Endothelial cell of umbilical vein (primary cell): Measurements from ENCODE around the gene GPAT3. TPM values are rescaled to one million over a fixed set of nuclear protein-coding genes. Genes with fewer than 3 reads are reported as not detected.

ENCODE experiments used
- BruUV-seq: library from RNA; stranded (reverse); fragments of 400-500 nt; replicated peaks from 2 replicates; lab custom pipeline; 2021; lab: Mats Ljungman, UMichigan
- CTCF ChIA-PET: fragments of 300-600, 350-600 bp; sonication (Branson Sonifier 250); formaldehyde crosslinking; loops from one replicate; lab custom pipeline; 2021; ENCODE audit warnings: antibody characterized with exemption, inconsistent platforms; lab: Charles Lee
- POLR2A ChIA-PET: fragments of 300-600, 350-600 bp; sonication (Branson Sonifier 250); formaldehyde crosslinking; loops from one replicate; lab custom pipeline; 2021; ENCODE audit warnings: antibody characterized with exemption, inconsistent platforms; lab: Charles Lee
- DNase-seq: peaks from one replicate; pipeline ENCODE4 v3.0.0-alpha.2; 2011; ENCODE audit warnings: low read depth, low spot score
- FAIRE-seq: peaks from 2 replicates; lab custom pipeline; 2011; peaks lifted over from hg19 to GRCh38; lab: Jason Lieb, UNC
- H2AFZ ChIP-seq: 2 replicates; pipeline ENCODE4 v1.6.0; 2012; ENCODE audit warnings: low read depth, low read length, control low read depth, inconsistent platforms
- H3K27ac ChIP-seq: 2 replicates; pipeline ENCODE4 v1.5.1; 2011; ENCODE audit warnings: low read depth, mild to moderate bottlenecking, control low read depth, low read length, moderate library complexity; ENCODE audit not compliant: insufficient read depth
- H3K27me3 ChIP-seq, 2 experiments: 2 replicates each; pipeline versions ENCODE4 v1.6.0 to v1.6.1; 2011; ENCODE audit warnings: low read length in 2 of 2, mixed read lengths in 1 of 2; ENCODE audit not compliant: control insufficient read depth in 2 of 2, insufficient read depth in 2 of 2
- H3K36me3 ChIP-seq, 2 experiments: 2 replicates in 1 of 2; 3 replicates in 1 of 2; pipeline ENCODE4 v1.5.1; 2011; ENCODE audit warnings: low read length in 2 of 2, mild to moderate bottlenecking in 1 of 2, moderate library complexity in 1 of 2; ENCODE audit not compliant: control insufficient read depth in 2 of 2, insufficient read depth in 2 of 2; ENCODE audit errors: extremely low read depth in 1 of 2
- H3K4me1 ChIP-seq: 3 replicates; pipeline ENCODE4 v1.5.1; 2011; ENCODE audit warnings: mild to moderate bottlenecking, low read length; ENCODE audit not compliant: control insufficient read depth, insufficient read depth; ENCODE audit errors: extremely low read depth
- H3K4me2 ChIP-seq: 2 replicates; pipeline ENCODE4 v1.6.1; 2011; ENCODE audit warnings: low read length, control low read depth, mixed read lengths; ENCODE audit not compliant: insufficient read depth
- H3K4me3 ChIP-seq, 3 experiments: fragments of 200-600 bp in 1 of 3; sonication (generic), shearing (Covaris generic) in 1 of 3; replicated peaks in 1 of 3; 2 replicates each; pipeline ENCODE4 v1.5.1; 2011 to 2016; ENCODE audit warnings: control low read depth in 3 of 3, low read length in 3 of 3, mild to moderate bottlenecking in 2 of 3, inconsistent platforms in 1 of 3, low read depth in 1 of 3, moderate library complexity in 1 of 3; ENCODE audit not compliant: insufficient read depth in 1 of 3
- H3K79me2 ChIP-seq: 2 replicates; pipeline ENCODE4 v1.6.0; 2012; ENCODE audit warnings: low read length, inconsistent platforms; ENCODE audit not compliant: control insufficient read depth, insufficient read depth
- H3K9ac ChIP-seq: replicated peaks from 2 replicates; pipeline ENCODE3; 2011; ENCODE audit warnings: low read length, control low read depth; ENCODE audit not compliant: insufficient read depth; ENCODE audit errors: extremely low read depth
- H3K9me1 ChIP-seq: replicated peaks from 3 replicates; pipeline ENCODE4 v1.6.0; 2011; ENCODE audit warnings: mild to moderate bottlenecking, low read length; ENCODE audit not compliant: control insufficient read depth, insufficient read depth; ENCODE audit errors: extremely low read depth
- H3K9me3 ChIP-seq: replicated peaks from 2 replicates; pipeline ENCODE4 v1.5.1; 2012; ENCODE audit warnings: low read length, inconsistent platforms; ENCODE audit not compliant: control insufficient read depth, insufficient read depth
- H4K20me1 ChIP-seq: replicated peaks from 2 replicates; pipeline ENCODE3; 2011; ENCODE audit warnings: mild to moderate bottlenecking, low read length; ENCODE audit not compliant: control insufficient read depth, insufficient read depth; ENCODE audit errors: extremely low read depth
- FOS ChIP-seq: IDR thresholded peaks from 2 replicates; pipeline ENCODE4 v1.6.1; 2011; ENCODE audit warnings: mild to moderate bottlenecking, low read length, moderate library complexity, borderline replicate concordance; ENCODE audit not compliant: insufficient read depth
- GATA2 ChIP-seq: IDR thresholded peaks from 2 replicates; pipeline ENCODE4 v1.7.0; 2011; ENCODE audit warnings: low read depth, mild to moderate bottlenecking, moderate library complexity, mixed read lengths, low read length; ENCODE audit not compliant: insufficient read length, insufficient read depth
- JUN ChIP-seq: IDR thresholded peaks from 2 replicates; pipeline ENCODE4 v1.6.1; 2011; ENCODE audit warnings: borderline replicate concordance, low read depth; ENCODE audit not compliant: insufficient read length, insufficient read depth
- MAX ChIP-seq: IDR thresholded peaks from 2 replicates; pipeline ENCODE4 v1.6.1; 2011; ENCODE audit not compliant: insufficient read depth, insufficient read length
- POLR2A ChIP-seq: IDR thresholded peaks from 2 replicates; pipeline ENCODE4 v1.6.1; 2012; ENCODE audit warnings: low read depth, mild to moderate bottlenecking, control low read depth, low read length
- dilution Hi-C: fragments of 300-500 bp; cut with MboI; formaldehyde crosslinking; loops from one replicate; pipeline ENCODE4 v1.15.0; 2019; ENCODE audit warnings: low sequenced_read_pairs; ENCODE audit not compliant: extremely low pct_ligation_motif_present
- intact Hi-C: fragments of 100-400 bp; cut with micrococcal nuclease; formaldehyde crosslinking; loops from one replicate; pipeline ENCODE4 v1.10.0; 2022
- polyA plus RNA-seq, 4 experiments: library from polyadenylated mRNA; depleted of rRNA in 3 of 4; stranded (reverse) in 3 of 4; unstranded in 1 of 4; fragments of >200 nt; gene quantifications; 2 replicates each; pipeline versions ENCODE4 v1.2.1 to v1.2.3, GENCODE V29; 2011 to 2012; ENCODE audit warnings: missing spikeins in 1 of 4
- total RNA-seq: library from RNA; stranded (reverse); gene quantifications from 2 replicates; pipeline ENCODE4 v1.2.3, GENCODE V29; 2021

GPAT3 gene
- total and polyA plus RNA-seq, 2 donors (not counting 3 experiments of a cell fraction or from before 2014, with no cell fraction given) = 0.36 to 2.1 TPM

DNA sequence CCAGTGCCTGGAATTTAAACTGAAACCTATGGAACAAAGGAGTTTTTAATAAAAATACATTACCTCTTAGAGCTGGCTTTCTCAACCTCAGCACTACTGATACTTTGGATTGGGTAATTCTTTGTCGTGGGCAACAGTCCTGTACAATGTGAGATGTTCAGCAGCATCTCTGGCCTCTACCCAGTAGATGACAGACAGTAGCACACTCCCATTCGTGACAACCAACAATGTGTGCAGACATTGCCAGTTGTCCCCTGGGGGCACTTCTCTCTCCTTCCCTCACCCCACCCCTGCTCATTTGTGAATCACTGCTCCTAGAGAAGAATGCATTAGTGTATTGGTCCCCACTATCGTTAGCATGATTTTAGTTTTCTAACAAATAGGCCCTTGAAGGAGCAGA is 16.2 kb downstream of the GPAT3 start:
- Histone ChIP-seq H3K4me1 (peaks cover 23% of the 10 kb centered on the region), H3K4me2 (no peak overlapping the region), H3K27me3 (no peaks in the 10 kb centered on the region), H3K4me3 (no peak overlapping the region), H3K79me2 (no peaks in the 10 kb centered on the region), H4K20me1 (no peaks in the 10 kb centered on the region), H3K9ac (no peak overlapping the region), H3K9me3 (no peaks in the 10 kb centered on the region), H3K36me3 (no peaks in the 10 kb centered on the region), H3K9me1 (no peaks in the 10 kb centered on the region), H2AFZ (no peak overlapping the region), H3K27ac (no peak overlapping the region)
- TF ChIP-seq JUN = no peak
- no peak for TF ChIP-seq POLR2A
- TF ChIP-seq GATA2 = no peak
- no TSS peak for BruUV-seq
- ChIA-PET CTCF (interaction anchor here (1.8 kb wide), 1 partner anchor 30 kb away, joined by 4 read pairs; no protein-coding TSS in a partner anchor), POLR2A (no interaction called here)
- dilution Hi-C loops (no loop called here), intact Hi-C loops (no loop called here)
- FAIRE-seq = no peak
- DNase-seq = no peak

DNA sequence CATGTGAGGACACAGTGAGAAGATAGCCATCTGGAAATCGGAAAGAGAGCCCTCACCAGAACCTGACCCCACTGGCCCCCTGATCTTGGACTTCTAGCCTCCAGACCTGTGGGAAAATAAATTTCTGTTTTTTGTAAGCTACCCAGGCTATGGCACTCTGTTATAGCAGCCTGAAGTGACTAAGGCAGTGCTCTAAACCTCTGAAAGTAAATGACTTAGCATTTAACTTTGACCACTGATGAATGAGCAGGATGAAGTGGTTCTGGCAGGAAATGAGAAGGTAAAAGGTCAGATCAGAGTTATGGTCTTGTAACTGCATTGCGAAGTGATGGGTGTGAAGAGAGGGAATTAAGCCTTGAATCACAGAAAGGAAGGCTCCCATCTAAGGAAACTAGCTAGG is 17.0 kb downstream of the GPAT3 start:
- BruUV-seq = no TSS peak
- Histone ChIP-seq H3K79me2 (no peaks in the 10 kb centered on the region), H3K36me3 (no peaks in the 10 kb centered on the region), H3K9ac (no peak overlapping the region), H3K27ac (no peak overlapping the region), H3K27me3 (no peaks in the 10 kb centered on the region), H3K9me1 (no peaks in the 10 kb centered on the region), H3K9me3 (no peaks in the 10 kb centered on the region), H4K20me1 (no peaks in the 10 kb centered on the region), H3K4me2 (peak overlapping the region; percentile 20), H3K4me1 (peaks cover 22% of the 10 kb centered on the region), H3K4me3 (no peak overlapping the region), H2AFZ (peak overlapping the region; percentile 68)
- peak; percentile 63 for TF ChIP-seq GATA2
- peak; percentile 41 for TF ChIP-seq FOS
- no peak for TF ChIP-seq MAX
- TF ChIP-seq POLR2A = no peak
- CTCF ChIA-PET = interaction anchor here (1.8 kb wide), 1 partner anchor 29 kb away, joined by 4 read pairs; no protein-coding TSS in a partner anchor
- POLR2A ChIA-PET = no interaction called here
- peak; percentile 44 for DNase-seq
- dilution Hi-C loops (no loop called here), intact Hi-C loops (no loop called here)
- peak; percentile 75 for FAIRE-seq
